ENCODE measurements around the gene DPM1.

- TF ChIP-seq CTCF (IDR thresholded peaks at IDR 0.05) (no peak), RAD21 (IDR thresholded peaks at IDR 0.05; ENCODE audit: low read length) (no peak), JUND (IDR thresholded peaks at IDR 0.05) (no peak), RCOR1 (IDR thresholded peaks at IDR 0.05; ENCODE audit: low read length) (no peak), MAX (IDR thresholded peaks at IDR 0.05; ENCODE audit: low read depth) (no peak), YY1 (IDR thresholded peaks at IDR 0.05; ENCODE audit: low read depth) (no peak), ELF1 (IDR thresholded peaks at IDR 0.05) (no peak), TAF1 (IDR thresholded peaks at IDR 0.05; ENCODE audit: borderline replicate concordance, low read depth, low read length) (no peak), EZH2phosphoT487 (IDR thresholded peaks at IDR 0.05; ENCODE audit: borderline replicate concordance, low read depth) (no peak), RFX5 (IDR thresholded peaks at IDR 0.05; ENCODE audit: low read length) (no peak), EP300 (IDR thresholded peaks at IDR 0.05; ENCODE audit: borderline replicate concordance in 1 of 2, low read depth in 1 of 2, low read length in 1 of 2) (no peak), POLR2AphosphoS5 (IDR thresholded peaks at IDR 0.05; ENCODE audit: low read depth, low read length) (no peak), NFIC (IDR thresholded peaks at IDR 0.05; ENCODE audit: borderline replicate concordance) (no peak), MXI1 (IDR thresholded peaks at IDR 0.05; ENCODE audit: low read depth, low read length) (no peak)
These were observed 24.7 kb downstream of the DPM1 start for GRCh38 chr20:50933589-50933988.

Measured in SK-N-SH (cell line).